SK-N-SH treated with all-trans-retinoic acid at 6 μM for 48 hours (cell line): Measurements from ENCODE around the gene PLEKHG3.

Experiments used
- CSDC2 ChIP-seq: fragments of 250-450 bp; sonication (Bioruptor Pico); IDR thresholded peaks from 2 replicates; pipeline ENCODE4 v1.5.0; 2020; ENCODE audit warnings: mild to moderate bottlenecking, moderate library complexity
- PATZ1 ChIP-seq: fragments of 250-450 bp; sonication (Bioruptor Pico); IDR thresholded peaks from 2 replicates; pipeline ENCODE4 v1.8.0; 2020; ENCODE audit warnings: mild to moderate bottlenecking, moderate library complexity, borderline replicate concordance
- TCF4 ChIP-seq: fragments of 250-450 bp; sonication (Bioruptor Pico); IDR thresholded peaks from 2 replicates; pipeline ENCODE4 v1.8.0; 2021; ENCODE audit warnings: mild to moderate bottlenecking, moderate library complexity, borderline replicate concordance
- ZFP3 ChIP-seq: fragments of 250-450 bp; sonication (Bioruptor Pico); IDR thresholded peaks from 2 replicates; pipeline ENCODE4 v1.5.0; 2020; ENCODE audit warnings: mild to moderate bottlenecking, moderate library complexity
- TF ChIP-seq, protein P1 (sequence below): fragments of 250-450 bp; sonication (Bioruptor Pico); IDR thresholded peaks from 2 replicates; pipeline ENCODE4 v1.5.1; 2020; ENCODE audit warnings: low read depth, mild to moderate bottlenecking, moderate library complexity

DNA sequence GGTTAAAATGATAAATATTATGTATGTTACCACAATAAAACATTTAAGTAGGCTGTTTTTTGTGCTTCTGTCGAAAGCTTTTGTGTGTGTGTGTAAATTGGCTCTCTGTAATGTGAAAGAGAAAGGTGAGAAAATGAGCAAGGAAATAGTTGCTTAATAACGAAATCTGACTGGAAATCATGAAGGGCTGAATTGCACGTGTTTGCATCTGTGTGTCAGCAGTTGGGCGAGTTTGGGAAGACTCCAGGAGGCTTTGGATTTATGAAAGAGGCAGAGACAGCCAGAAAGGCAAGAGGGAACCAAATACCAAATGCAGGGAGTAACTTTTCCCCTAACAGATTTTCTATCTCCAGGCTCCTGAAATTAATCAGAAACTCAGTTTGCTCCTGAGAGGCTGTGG, 47.2 kb upstream of the PLEKHG3 start:
- TF ChIP-seq, protein P1, sequence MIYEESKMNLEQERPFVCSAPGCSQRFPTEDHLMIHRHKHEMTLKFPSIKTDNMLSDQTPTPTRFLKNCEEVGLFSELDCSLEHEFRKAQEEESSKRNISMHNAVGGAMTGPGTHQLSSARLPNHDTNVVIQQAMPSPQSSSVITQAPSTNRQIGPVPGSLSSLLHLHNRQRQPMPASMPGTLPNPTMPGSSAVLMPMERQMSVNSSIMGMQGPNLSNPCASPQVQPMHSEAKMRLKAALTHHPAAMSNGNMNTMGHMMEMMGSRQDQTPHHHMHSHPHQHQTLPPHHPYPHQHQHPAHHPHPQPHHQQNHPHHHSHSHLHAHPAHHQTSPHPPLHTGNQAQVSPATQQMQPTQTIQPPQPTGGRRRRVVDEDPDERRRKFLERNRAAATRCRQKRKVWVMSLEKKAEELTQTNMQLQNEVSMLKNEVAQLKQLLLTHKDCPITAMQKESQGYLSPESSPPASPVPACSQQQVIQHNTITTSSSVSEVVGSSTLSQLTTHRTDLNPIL (CRISPR knock-in tag), result no peak
- TF ChIP-seq TCF4 (CRISPR knock-in tag) (no peak), CSDC2 (no peak), ZFP3 (no peak), PATZ1 (CRISPR knock-in tag) (no peak)
